Ovary (tissue), 3 donors: Measurements from ENCODE around the gene DSCAML1.

Experiments
- CTCF ChIP-seq, 3 donors: fragments of 450-650 bp in 2 of 3; fragments of 200-600 bp in 1 of 3; IDR thresholded peaks; one replicate each; pipeline versions ENCODE4 v1.5.1 to v1.8.0; 2016 to 2022; ENCODE audit warnings: antibody characterized with exemption in 3 of 3, mild to moderate bottlenecking in 1 of 3
- EP300 ChIP-seq: sonication (generic); formaldehyde crosslinking; IDR thresholded peaks from one replicate; pipeline ENCODE4 v1.6.1; 2017; ENCODE audit warnings: antibody characterized with exemption
- POLR2A ChIP-seq: fragments of 450-650 bp; IDR thresholded peaks from one replicate; pipeline ENCODE4 v1.6.1; 2017; ENCODE audit warnings: antibody characterized with exemption, mild to moderate bottlenecking, moderate library complexity
- donor health status: DM: no; HTN: no; CAD: no.

DNA sequence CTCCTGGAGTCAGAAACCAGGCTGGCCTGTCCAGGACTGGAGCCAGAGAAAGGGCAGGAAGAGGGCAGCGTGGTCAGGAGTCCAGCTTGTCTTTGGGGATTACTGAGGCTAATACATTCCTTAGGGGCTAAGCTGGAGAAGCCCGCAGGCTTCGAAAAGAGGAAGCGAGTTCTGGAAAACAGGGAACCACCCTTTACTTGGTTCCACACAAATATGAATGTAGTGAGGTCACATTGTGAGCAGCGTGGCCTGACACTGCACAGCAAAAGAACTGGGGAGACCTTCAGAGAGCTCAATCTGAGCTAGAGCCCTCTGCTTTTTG lies 337.1 kb downstream of the DSCAML1 start:
- TF ChIP-seq POLR2A (no peak), EP300 (no peak), CTCF (IDR thresholded peaks at IDR 0.05) (no peak)
